ENCODE data around the gene GNG12.

The GNG12 gene

GRCh38 chr1:67726224-67726623, 107.0 kb downstream of the GNG12 start:
- no peak for DNase-seq

- DNase-seq = no peak
These were observed 108.2 kb downstream of the GNG12 start for GRCh38 chr1:67724928-67725560.

GRCh38 chr1:67723620-67724019, 109.6 kb downstream of the GNG12 start:
- DNase-seq = no peak

GRCh38 chr1:67723126-67723525, 110.1 kb downstream of the GNG12 start:
- DNase-seq = no peak

- DNase-seq = no peak
These were observed 110.8 kb downstream of the GNG12 start for GRCh38 chr1:67722292-67722944.

- DNase-seq = no peak
These were observed 111.5 kb downstream of the GNG12 start for GRCh38 chr1:67721650-67722291.

- DNase-seq = no peak
These were observed 112.2 kb downstream of the GNG12 start for GRCh38 chr1:67721112-67721511.

- no peak for DNase-seq
These were observed 113.7 kb downstream of the GNG12 start for GRCh38 chr1:67719329-67720196.

GRCh38 chr1:67717876-67718275, 115.4 kb downstream of the GNG12 start:
- DNase-seq = no peak

- DNase-seq = no peak
These were observed 116.5 kb downstream of the GNG12 start for GRCh38 chr1:67716800-67717199.

GRCh38 chr1:67715819-67716218, 117.4 kb downstream of the GNG12 start:
- no peak for DNase-seq

GRCh38 chr1:67713057-67713846, 120.0 kb downstream of the GNG12 start:
- DNase-seq = no peak

GRCh38 chr1:67711855-67712212, 121.4 kb downstream of the GNG12 start:
- DNase-seq = no peak

GRCh38 chr1:67711158-67711854, 122.0 kb downstream of the GNG12 start:
- DNase-seq = no peak

- DNase-seq = no peak
These were observed 122.8 kb downstream of the GNG12 start for GRCh38 chr1:67710417-67710816.

- no peak for DNase-seq
These were observed 124.7 kb downstream of the GNG12 start for GRCh38 chr1:67708606-67709005.

GRCh38 chr1:67705735-67706453, 127.4 kb downstream of the GNG12 start:
- no peak for DNase-seq

- no peak for DNase-seq
These were observed 128.9 kb downstream of the GNG12 start for GRCh38 chr1:67704351-67704750.

- no peak for DNase-seq
These were observed 131.4 kb downstream of the GNG12 start for GRCh38 chr1:67701876-67702275.

- DNase-seq = no peak
These were observed 132.4 kb downstream of the GNG12 start for GRCh38 chr1:67700692-67701410.

- no peak for DNase-seq
These were observed 133.0 kb downstream of the GNG12 start for GRCh38 chr1:67700220-67700619.

All from CD4-positive, alpha-beta T cell treated with Interferon gamma for 1 hour (primary cell).